Tibial artery (tissue), 4 donors: ENCODE measurements around the gene PAPSS2.

Source experiments
- DNase-seq, 2 donors: peaks; one replicate each; pipeline ENCODE4 v3.0.0-alpha.2; 2019
- H3K27ac ChIP-seq, 2 donors: fragments of 200-600 bp; sonication (generic) in 1 of 2; 1 replicate in 1 of 2; 2 replicates in 1 of 2; pipeline ENCODE4 v1.5.1; 2018 to 2019; ENCODE audit warnings: mild to moderate bottlenecking in 1 of 2
- H3K27me3 ChIP-seq, 2 donors: fragments of 200-600 bp; sonication (generic) in 1 of 2; one replicate each; pipeline versions ENCODE4 v1.5.1 to v1.6.0; 2016 to 2019
- H3K36me3 ChIP-seq, 3 donors: fragments of 200-600 bp; sonication (generic) in 2 of 3; one replicate each; pipeline ENCODE4 v1.5.1; 2016 to 2019; ENCODE audit warnings: mild to moderate bottlenecking in 2 of 3
- H3K4me1 ChIP-seq, 4 donors: fragments of 200-600 bp; sonication (generic) in 2 of 4; 1 replicate in 3 of 4; 2 replicates in 1 of 4; pipeline ENCODE4 v1.5.1; 2016 to 2019
- H3K4me3 ChIP-seq, 2 donors: fragments of 200-600 bp; sonication (generic) in 1 of 2; 1 replicate in 1 of 2; 2 replicates in 1 of 2; pipeline ENCODE4 v1.5.1; 2018 to 2019; ENCODE audit warnings: mild to moderate bottlenecking in 2 of 2
- H3K9me3 ChIP-seq, 3 donors: fragments of 200-600 bp; sonication (generic) in 1 of 3; one replicate each; pipeline ENCODE4 v1.5.1; 2016 to 2019
- intact Hi-C: fragments of 100-400 bp; cut with DNase I; formaldehyde crosslinking; loops from one replicate; pipeline ENCODE4 v1.15.0; 2023; ENCODE audit warnings: low total_unique reads
- TF ChIP-seq, protein P1 (sequence below), 2 experiments: fragments of 200-600 bp in 1 of 2; fragments of 450-650 bp in 1 of 2; IDR thresholded peaks; one replicate each; pipeline ENCODE4 v1.5.1; 2017 to 2019; ENCODE audit warnings: antibody characterized with exemption in 2 of 2, mild to moderate bottlenecking in 1 of 2, moderate library complexity in 1 of 2

The PAPSS2 gene

GRCh38 chr10:87668324-87669074 lies 8.8 kb downstream of the PAPSS2 start:
- H3K27ac ChIP-seq: no peak overlapping the region
- no peak for DNase-seq
- no peaks in the 10 kb centered on the region for H3K36me3 ChIP-seq
- H3K4me3 ChIP-seq: no peak overlapping the region
- intact Hi-C loops: no loop called here
- no peaks in the 10 kb centered on the region for H3K4me1 ChIP-seq
- TF ChIP-seq, protein P1, sequence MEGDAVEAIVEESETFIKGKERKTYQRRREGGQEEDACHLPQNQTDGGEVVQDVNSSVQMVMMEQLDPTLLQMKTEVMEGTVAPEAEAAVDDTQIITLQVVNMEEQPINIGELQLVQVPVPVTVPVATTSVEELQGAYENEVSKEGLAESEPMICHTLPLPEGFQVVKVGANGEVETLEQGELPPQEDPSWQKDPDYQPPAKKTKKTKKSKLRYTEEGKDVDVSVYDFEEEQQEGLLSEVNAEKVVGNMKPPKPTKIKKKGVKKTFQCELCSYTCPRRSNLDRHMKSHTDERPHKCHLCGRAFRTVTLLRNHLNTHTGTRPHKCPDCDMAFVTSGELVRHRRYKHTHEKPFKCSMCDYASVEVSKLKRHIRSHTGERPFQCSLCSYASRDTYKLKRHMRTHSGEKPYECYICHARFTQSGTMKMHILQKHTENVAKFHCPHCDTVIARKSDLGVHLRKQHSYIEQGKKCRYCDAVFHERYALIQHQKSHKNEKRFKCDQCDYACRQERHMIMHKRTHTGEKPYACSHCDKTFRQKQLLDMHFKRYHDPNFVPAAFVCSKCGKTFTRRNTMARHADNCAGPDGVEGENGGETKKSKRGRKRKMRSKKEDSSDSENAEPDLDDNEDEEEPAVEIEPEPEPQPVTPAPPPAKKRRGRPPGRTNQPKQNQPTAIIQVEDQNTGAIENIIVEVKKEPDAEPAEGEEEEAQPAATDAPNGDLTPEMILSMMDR (IDR thresholded peaks at IDR 0.05): no peak
- no peaks in the 10 kb centered on the region for H3K27me3 ChIP-seq
- H3K9me3 ChIP-seq: no peaks in the 10 kb centered on the region

DNA sequence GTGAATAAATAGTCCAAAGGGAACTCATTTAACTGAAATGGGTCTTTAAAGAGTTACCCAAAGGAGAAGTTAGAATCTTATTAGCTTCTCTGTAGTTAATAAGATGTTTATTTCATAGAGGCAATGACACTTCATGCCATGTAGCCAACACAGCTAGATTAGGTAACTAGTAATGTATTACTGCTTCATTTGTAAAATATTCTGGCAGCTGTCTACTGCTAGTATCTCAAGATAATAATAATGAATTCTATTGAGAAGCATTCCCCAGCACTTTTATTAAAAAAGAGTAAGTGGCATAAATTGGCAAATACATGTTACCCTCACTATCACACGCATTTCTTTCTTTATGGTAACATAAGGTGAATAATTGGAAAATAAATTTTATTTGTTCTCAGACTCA lies 10.1 kb downstream of the PAPSS2 start:
- intact Hi-C loops: no loop called here
- Histone ChIP-seq H3K36me3 (no peaks in the 10 kb centered on the region), H3K27me3 (no peaks in the 10 kb centered on the region), H3K27ac (no peak overlapping the region), H3K4me1 (no peaks in the 10 kb centered on the region), H3K4me3 (no peak overlapping the region), H3K9me3 (no peaks in the 10 kb centered on the region)
- TF ChIP-seq, protein P1 (IDR thresholded peaks at IDR 0.05): no peak
- no peak for DNase-seq

- no peaks in the 10 kb centered on the region for H3K4me1 ChIP-seq
- TF ChIP-seq, protein P1 (IDR thresholded peaks at IDR 0.05): no peak
- no peaks in the 10 kb centered on the region for H3K36me3 ChIP-seq
- H3K4me3 ChIP-seq: no peak overlapping the region
- no peaks in the 10 kb centered on the region for H3K27me3 ChIP-seq
- intact Hi-C loops: no loop called here
- H3K9me3 ChIP-seq: no peaks in the 10 kb centered on the region
- no peak for DNase-seq
- H3K27ac ChIP-seq: no peak overlapping the region
Measured at GRCh38 chr10:87670586-87670985, 10.9 kb downstream of the PAPSS2 start.

DNA sequence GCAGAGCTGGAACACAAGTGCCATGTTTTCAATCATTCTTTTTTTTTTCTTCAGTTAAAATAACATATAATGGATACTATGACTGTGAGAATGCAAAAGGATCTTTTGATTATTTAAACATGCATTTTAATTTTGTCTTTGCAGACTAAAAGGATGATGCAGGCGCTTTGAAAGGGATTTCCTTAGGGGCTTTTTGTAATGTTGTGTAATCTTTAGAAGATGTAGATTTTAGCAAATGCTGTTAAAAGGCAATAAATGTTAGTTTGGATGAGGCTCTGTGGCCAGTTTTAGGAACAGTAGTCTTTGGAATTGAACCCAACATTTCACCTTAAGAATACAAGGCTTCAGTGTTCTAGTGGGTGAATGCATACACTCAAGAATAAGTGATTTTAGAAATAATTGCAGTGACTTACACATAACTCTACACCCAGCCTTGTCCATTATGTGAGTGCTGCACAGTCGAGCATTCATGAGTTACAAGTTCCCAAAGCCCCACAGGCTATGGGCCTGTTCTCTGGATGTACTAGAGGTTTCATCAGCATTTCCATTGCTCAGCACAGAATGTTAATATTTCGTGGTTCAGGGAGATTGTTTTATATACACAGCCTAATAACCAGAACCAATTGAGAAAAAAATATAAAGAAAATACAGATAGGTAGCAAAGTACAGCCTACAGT lies 11.6 kb downstream of the PAPSS2 start:
- no peaks in the 10 kb centered on the region for H3K36me3 ChIP-seq
- intact Hi-C loops: no loop called here
- H3K4me1 ChIP-seq: peaks cover 0 to 6% (median 0%) of the 10 kb centered on the region in 4 donors
- no peak overlapping the region for H3K4me3 ChIP-seq
- H3K9me3 ChIP-seq: no peaks in the 10 kb centered on the region
- H3K27me3 ChIP-seq: no peaks in the 10 kb centered on the region
- TF ChIP-seq, protein P1 (IDR thresholded peaks at IDR 0.05): no peak
- no peak overlapping the region for H3K27ac ChIP-seq
- DNase-seq: no peak

DNA sequence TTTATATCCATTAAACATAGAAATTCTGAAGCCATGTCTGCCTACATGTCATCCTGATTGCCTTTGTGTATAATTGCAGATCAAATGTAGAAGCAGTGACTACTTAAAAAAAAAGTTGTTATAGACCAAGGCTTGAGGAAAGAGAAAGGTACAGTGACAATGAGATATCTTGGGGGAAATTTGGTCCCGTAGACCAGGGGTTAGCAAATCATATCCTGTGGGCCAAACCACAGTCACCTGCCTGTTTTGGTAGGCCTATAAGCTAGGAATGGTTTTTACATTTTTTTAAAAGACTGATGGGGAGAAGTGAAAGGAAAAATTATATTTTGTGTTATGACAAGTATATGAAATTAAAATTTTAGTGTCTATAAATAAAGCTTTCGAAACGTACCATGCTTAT lies 12.9 kb downstream of the PAPSS2 start:
- H3K36me3 ChIP-seq: no peaks in the 10 kb centered on the region
- H3K4me1 ChIP-seq: peaks cover 0 to 7% (median 0%) of the 10 kb centered on the region in 4 donors
- H3K9me3 ChIP-seq: no peaks in the 10 kb centered on the region
- intact Hi-C loops: no loop called here
- TF ChIP-seq, protein P1 (IDR thresholded peaks at IDR 0.05): no peak
- no peak for DNase-seq
- no peak overlapping the region for H3K27ac ChIP-seq
- no peak overlapping the region for H3K4me3 ChIP-seq
- H3K27me3 ChIP-seq: no peaks in the 10 kb centered on the region
